IMR-90 (cell line): ENCODE data around the gene DIP2C. TPM values are rescaled to one million over a fixed set of nuclear protein-coding genes. Genes with fewer than 3 reads are reported as not detected.

Source experiments
- ATAC-seq: fragments of 200-7000 bp; cut with Tn5 transposase; 2 replicates; pipeline ENCODE4 v1.9.1; 2020; ENCODE audit warnings: low read depth, mild to moderate bottlenecking, moderate library complexity
- BruUV-seq: library from RNA; stranded (reverse); fragments of 400-500 nt; replicated peaks from 2 replicates; lab custom pipeline; 2021; lab: Mats Ljungman, UMichigan
- CTCF ChIA-PET: fragments of 300-600 bp; formaldehyde crosslinking; extraction: SDS; loops from one replicate; lab custom pipeline; 2021; ENCODE audit warnings: antibody characterized with exemption; lab: Yijun Ruan, JAX
- POLR2A ChIA-PET: fragments of 300-600 bp; sonication (Branson Sonifier 250); formaldehyde crosslinking; loops from one replicate; lab custom pipeline; 2022; ENCODE audit warnings: antibody characterized with exemption; ENCODE audit not compliant: unreplicated experiment; lab: Charles Lee
- DNase-seq: peaks from one replicate; pipeline ENCODE4 v3.0.0; 2013
- H2AFZ ChIP-seq: replicated peaks from 2 replicates; pipeline ENCODE3; 2013; ENCODE audit warnings: low read length, mild to moderate bottlenecking; ENCODE audit not compliant: poor library complexity
- H2AK5ac ChIP-seq: 2 replicates; pipeline ENCODE4 v1.6.1; 2013; ENCODE audit warnings: low read depth, low read length, inconsistent platforms
- H2AK9ac ChIP-seq: replicated peaks from 2 replicates; pipeline ENCODE3; 2013; ENCODE audit warnings: mild to moderate bottlenecking, low read depth, low read length, moderate library complexity; ENCODE audit not compliant: poor library complexity
- H2BK120ac ChIP-seq: 2 replicates; pipeline ENCODE4 v1.6.1; 2013; ENCODE audit warnings: low read depth, low read length, inconsistent platforms
- H2BK15ac ChIP-seq: 3 replicates; pipeline ENCODE4 v1.6.1; 2013; ENCODE audit warnings: low read depth, low read length, inconsistent platforms
- H2BK20ac ChIP-seq: 2 replicates; pipeline ENCODE4 v1.6.1; 2013; ENCODE audit warnings: low read depth, mild to moderate bottlenecking, inconsistent platforms, low read length, moderate library complexity
- H2BK5ac ChIP-seq: 2 replicates; pipeline ENCODE4 v1.6.1; 2013; ENCODE audit warnings: mild to moderate bottlenecking, low read depth, low read length, inconsistent platforms; ENCODE audit not compliant: poor library complexity, severe bottlenecking
- H3K14ac ChIP-seq: replicated peaks from 2 replicates; pipeline ENCODE4 v1.6.1; 2013; ENCODE audit warnings: low read depth, low read length, inconsistent platforms
- H3K18ac ChIP-seq: 2 replicates; pipeline ENCODE4 v1.6.1; 2013; ENCODE audit warnings: low read depth, low read length, control low read depth
- H3K23ac ChIP-seq: 2 replicates; pipeline ENCODE4 v1.6.1; 2013; ENCODE audit warnings: low read depth, low read length, inconsistent platforms
- H3K27ac ChIP-seq: 2 replicates; pipeline ENCODE4 v1.5.1; 2013; ENCODE audit warnings: mild to moderate bottlenecking, control low read depth, low read length; ENCODE audit not compliant: insufficient read depth
- H3K27me3 ChIP-seq: 2 replicates; pipeline ENCODE4 v1.6.1; 2013; ENCODE audit warnings: low read length; ENCODE audit not compliant: control insufficient read depth, insufficient read depth
- H3K36me3 ChIP-seq: 2 replicates; pipeline ENCODE4 v1.6.1; 2013; ENCODE audit warnings: low read length, mixed read lengths; ENCODE audit not compliant: control insufficient read depth, insufficient read depth
- H3K4ac ChIP-seq: 2 replicates; pipeline ENCODE4 v1.6.1; 2013; ENCODE audit warnings: low read depth, low read length, inconsistent platforms
- H3K4me1 ChIP-seq: 2 replicates; pipeline ENCODE4 v1.6.1; 2013; ENCODE audit warnings: low read length, mixed read lengths; ENCODE audit not compliant: control insufficient read depth, insufficient read depth
- H3K4me2 ChIP-seq: 2 replicates; pipeline ENCODE4 v1.6.1; 2013; ENCODE audit warnings: low read depth, mild to moderate bottlenecking, control low read depth, low read length, moderate library complexity
- H3K4me3 ChIP-seq: 2 replicates; pipeline ENCODE4 v1.5.1; 2013; ENCODE audit warnings: low read depth, mild to moderate bottlenecking, control low read depth, low read length, moderate library complexity; ENCODE audit not compliant: insufficient read depth
- H3K56ac ChIP-seq: 2 replicates; pipeline ENCODE4 v1.6.1; 2013; ENCODE audit warnings: low read length, inconsistent platforms; ENCODE audit not compliant: insufficient read depth; ENCODE audit errors: extremely low read depth
- H3K79me1 ChIP-seq, 2 experiments: 2 replicates each; pipeline ENCODE4 v1.6.1; 2013; ENCODE audit warnings: low read length in 2 of 2, inconsistent platforms in 1 of 2, low read depth in 1 of 2
- H3K9ac ChIP-seq: 2 replicates; pipeline ENCODE4 v1.6.1; 2013; ENCODE audit warnings: low read depth, low read length, control low read depth
- H3K9me1 ChIP-seq: 2 replicates; pipeline ENCODE4 v1.6.1; 2013; ENCODE audit warnings: low read length, inconsistent platforms; ENCODE audit not compliant: insufficient read depth
- H3K9me3 ChIP-seq: 2 replicates; pipeline ENCODE4 v1.6.1; 2013; ENCODE audit warnings: low read length; ENCODE audit not compliant: control insufficient read depth, insufficient read depth
- H4K20me1 ChIP-seq: 2 replicates; pipeline ENCODE4 v1.6.1; 2013; ENCODE audit warnings: low read length, inconsistent platforms; ENCODE audit not compliant: insufficient read depth
- H4K5ac ChIP-seq: 2 replicates; pipeline ENCODE4 v1.6.1; 2013; ENCODE audit warnings: mild to moderate bottlenecking, low read depth, low read length, control low read depth
- H4K8ac ChIP-seq, 2 experiments: 2 replicates each; pipeline ENCODE4 v1.6.1; 2013; ENCODE audit warnings: low read depth in 2 of 2, low read length in 2 of 2, control low read depth in 1 of 2, inconsistent platforms in 1 of 2
- H4K91ac ChIP-seq: 2 replicates; pipeline ENCODE4 v1.6.1; 2013; ENCODE audit warnings: low read depth, low read length, inconsistent platforms; ENCODE audit not compliant: insufficient read depth
- BHLHE40 ChIP-seq: fragments of 150-350 bp; IDR thresholded peaks from 2 replicates; pipeline ENCODE4 v1.6.1; 2016; ENCODE audit warnings: mild to moderate bottlenecking, low read depth, low read length
- CEBPB ChIP-seq: IDR thresholded peaks from 2 replicates; pipeline ENCODE4 v1.6.1; 2012; ENCODE audit warnings: low read depth, low read length, improper control_type of control experiment
- CHD1 ChIP-seq: IDR thresholded peaks from 2 replicates; pipeline ENCODE4 v1.6.1; 2012; ENCODE audit warnings: low read depth, low read length, improper control_type of control experiment
- FOS ChIP-seq: fragments of 150-350 bp; IDR thresholded peaks from 2 replicates; pipeline ENCODE4 v1.6.1; 2016; ENCODE audit warnings: low read depth, low read length
- MAFK ChIP-seq: IDR thresholded peaks from 2 replicates; pipeline ENCODE4 v1.6.1; 2012; ENCODE audit warnings: low read depth, low read length, improper control_type of control experiment
- MAZ ChIP-seq: IDR thresholded peaks from 2 replicates; pipeline ENCODE4 v1.6.1; 2012; ENCODE audit warnings: low read depth, mild to moderate bottlenecking, low read length, improper control_type of control experiment, moderate library complexity, borderline replicate concordance
- MXI1 ChIP-seq: IDR thresholded peaks from 2 replicates; pipeline ENCODE4 v1.6.1; 2012; ENCODE audit warnings: low read depth, mild to moderate bottlenecking, low read length, moderate library complexity, borderline replicate concordance
- NFE2L2 ChIP-seq: fragments of 150-350 bp; IDR thresholded peaks from 2 replicates; pipeline ENCODE4 v1.6.1; 2016; ENCODE audit warnings: low read depth, mild to moderate bottlenecking, low read length
- POLR2A ChIP-seq: IDR thresholded peaks from 2 replicates; pipeline ENCODE4 v1.6.1; 2012; ENCODE audit warnings: mild to moderate bottlenecking, low read depth, low read length
- RAD21 ChIP-seq: IDR thresholded peaks from 2 replicates; pipeline ENCODE4 v1.6.1; 2012; ENCODE audit warnings: low read length, improper control_type of control experiment
- RCOR1 ChIP-seq: IDR thresholded peaks from 2 replicates; pipeline ENCODE4 v1.6.1; 2012; ENCODE audit warnings: mild to moderate bottlenecking, low read length, improper control_type of control experiment; ENCODE audit not compliant: insufficient replicate concordance
- RFX5 ChIP-seq: IDR thresholded peaks from 2 replicates; pipeline ENCODE4 v1.8.0; 2012; ENCODE audit warnings: low read depth, mild to moderate bottlenecking, low read length, moderate library complexity
- SMC3 ChIP-seq: fragments of 150-350 bp; IDR thresholded peaks from 2 replicates; pipeline ENCODE4 v1.6.1; 2016; ENCODE audit warnings: low read depth, mild to moderate bottlenecking, antibody characterized with exemption, low read length, moderate library complexity
- WGBS, 2 experiments: methylation state at CpG; one replicate each; pipeline versions ENCODE4 v1.1.5 to v1.1.7; 2013; ENCODE audit warnings: missing lambda C conversion rate in 2 of 2; ENCODE audit not compliant: insufficient read length in 1 of 2; ENCODE audit errors: extremely low coverage in 2 of 2; 5-methylcytosine and 5-hydroxymethylcytosine counted together
- dilution Hi-C: fragments of 300-500 bp; cut with HindIII; formaldehyde crosslinking; loops from one replicate; pipeline ENCODE4 v1.14.3; 2018; ENCODE audit warnings: low sequenced_read_pairs; ENCODE audit not compliant: unreplicated experiment
- in situ Hi-C: fragments of 300-500 bp; cut with MboI; formaldehyde crosslinking; loops from 3 replicates; pipeline ENCODE4 v1.14.3; 2019; ENCODE audit warnings: low sequenced_read_pairs, inconsistent platforms, mixed read lengths
- intact Hi-C: fragments of 100-400 bp; cut with micrococcal nuclease; formaldehyde crosslinking; loops from 2 replicates; pipeline ENCODE4 v1.10.0; 2022
- polyA plus RNA-seq, 3 experiments: library from polyadenylated mRNA; depleted of rRNA; stranded (reverse); fragments of >200 nt; gene quantifications; 2 replicates each; pipeline ENCODE4 v1.2.3, GENCODE V29; 2012; ENCODE audit warnings: low replicate concordance in 1 of 3
- total RNA-seq: library from RNA; depleted of rRNA; stranded (reverse); fragments of >200 nt; gene quantifications from 2 replicates; pipeline ENCODE4 v1.2.3, GENCODE V29; 2012
- TF ChIP-seq, protein P1 (sequence below): conservative IDR thresholded peaks from 2 replicates; pipeline ENCODE4 v1.5.1; 2012; ENCODE audit warnings: mild to moderate bottlenecking, low read depth, low read length, improper control_type of control experiment
- TF ChIP-seq, protein P2 (sequence below): fragments of 150-350 bp; IDR thresholded peaks from 2 replicates; pipeline ENCODE4 v1.6.1; 2016; ENCODE audit warnings: low read depth, mild to moderate bottlenecking, low read length, moderate library complexity, borderline replicate concordance
- TF ChIP-seq, protein P3 (sequence below): fragments of 150-350 bp; IDR thresholded peaks from 2 replicates; pipeline ENCODE4 v1.6.1; 2017; ENCODE audit warnings: mild to moderate bottlenecking, antibody characterized with exemption, low read length, low read depth

Gene DIP2C
- total and polyA plus RNA-seq, 2 of the 4 experiments (the other 2 are of a cell fraction), result 8.6 to 17.3 TPM

DNA sequence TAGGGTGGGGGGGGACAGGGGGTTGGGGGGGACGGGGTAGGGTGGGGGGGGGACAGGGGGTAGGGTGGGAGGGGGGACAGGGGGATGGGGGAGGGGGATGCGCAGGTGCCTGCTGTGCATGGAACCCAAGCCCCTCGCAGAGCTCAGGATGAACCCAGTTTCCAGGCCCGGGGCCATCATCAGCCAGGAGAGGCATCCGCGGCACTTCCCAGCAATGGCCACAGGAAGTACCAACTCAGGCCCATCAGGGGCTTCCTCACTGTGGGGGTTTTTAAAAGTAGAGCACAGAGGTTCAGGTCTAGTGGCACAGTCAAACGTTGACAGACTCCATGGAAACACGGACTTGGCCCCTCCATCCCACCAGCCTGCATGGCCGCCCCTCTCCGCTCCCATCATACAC, 172.7 kb downstream of the DIP2C start:
- WGBS, 2 experiments, result 93% methylated on average over 3 of the region's 10 CpGs; no CpG with 5 or more reads in 1 of the 2 experiments
- Histone ChIP-seq H2BK15ac (no peak overlapping the region), H3K4ac (no peak overlapping the region), H4K5ac (no peak overlapping the region), H3K4me1 (peaks cover 3% of the 10 kb centered on the region), H3K4me2 (no peak overlapping the region), H2AK5ac (no peak overlapping the region), H3K14ac (no peak overlapping the region), H3K9ac (no peak overlapping the region), H3K79me1 (peaks cover 25 to 90% of the 10 kb centered on the region in 2 experiments), H4K91ac (no peak overlapping the region), H3K56ac (no peak overlapping the region), H3K18ac (no peak overlapping the region), H2BK120ac (no peak overlapping the region), H4K8ac (no peak overlapping the region), H3K27me3 (no peaks in the 10 kb centered on the region), H3K9me1 (peaks cover 26% of the 10 kb centered on the region), H3K23ac (no peak overlapping the region), H3K4me3 (no peak overlapping the region), H3K9me3 (no peaks in the 10 kb centered on the region), H2BK20ac (no peak overlapping the region), H4K20me1 (peaks cover 73% of the 10 kb centered on the region), H2AK9ac (no peak overlapping the region), H2BK5ac (no peak overlapping the region), H2AFZ (no peak overlapping the region), H3K36me3 (peaks cover 7% of the 10 kb centered on the region), H3K27ac (no peak overlapping the region)
- ChIA-PET CTCF (no interaction called here), POLR2A (no interaction called here)
- in situ Hi-C loops, result loop anchor here (25.0 kb wide), 1 partner anchor 171 kb away; the partner anchor contains the start of gene DIP2C
- no TSS peak for BruUV-seq
- DNase-seq (no peak), ATAC-seq (no peak)
- intact Hi-C loops, result no loop called here
- dilution Hi-C loops, result no loop called here
- TF ChIP-seq, protein P1, sequence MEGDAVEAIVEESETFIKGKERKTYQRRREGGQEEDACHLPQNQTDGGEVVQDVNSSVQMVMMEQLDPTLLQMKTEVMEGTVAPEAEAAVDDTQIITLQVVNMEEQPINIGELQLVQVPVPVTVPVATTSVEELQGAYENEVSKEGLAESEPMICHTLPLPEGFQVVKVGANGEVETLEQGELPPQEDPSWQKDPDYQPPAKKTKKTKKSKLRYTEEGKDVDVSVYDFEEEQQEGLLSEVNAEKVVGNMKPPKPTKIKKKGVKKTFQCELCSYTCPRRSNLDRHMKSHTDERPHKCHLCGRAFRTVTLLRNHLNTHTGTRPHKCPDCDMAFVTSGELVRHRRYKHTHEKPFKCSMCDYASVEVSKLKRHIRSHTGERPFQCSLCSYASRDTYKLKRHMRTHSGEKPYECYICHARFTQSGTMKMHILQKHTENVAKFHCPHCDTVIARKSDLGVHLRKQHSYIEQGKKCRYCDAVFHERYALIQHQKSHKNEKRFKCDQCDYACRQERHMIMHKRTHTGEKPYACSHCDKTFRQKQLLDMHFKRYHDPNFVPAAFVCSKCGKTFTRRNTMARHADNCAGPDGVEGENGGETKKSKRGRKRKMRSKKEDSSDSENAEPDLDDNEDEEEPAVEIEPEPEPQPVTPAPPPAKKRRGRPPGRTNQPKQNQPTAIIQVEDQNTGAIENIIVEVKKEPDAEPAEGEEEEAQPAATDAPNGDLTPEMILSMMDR, result no peak
- TF ChIP-seq, protein P2, sequence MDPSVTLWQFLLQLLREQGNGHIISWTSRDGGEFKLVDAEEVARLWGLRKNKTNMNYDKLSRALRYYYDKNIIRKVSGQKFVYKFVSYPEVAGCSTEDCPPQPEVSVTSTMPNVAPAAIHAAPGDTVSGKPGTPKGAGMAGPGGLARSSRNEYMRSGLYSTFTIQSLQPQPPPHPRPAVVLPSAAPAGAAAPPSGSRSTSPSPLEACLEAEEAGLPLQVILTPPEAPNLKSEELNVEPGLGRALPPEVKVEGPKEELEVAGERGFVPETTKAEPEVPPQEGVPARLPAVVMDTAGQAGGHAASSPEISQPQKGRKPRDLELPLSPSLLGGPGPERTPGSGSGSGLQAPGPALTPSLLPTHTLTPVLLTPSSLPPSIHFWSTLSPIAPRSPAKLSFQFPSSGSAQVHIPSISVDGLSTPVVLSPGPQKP, result no peak
- TF ChIP-seq CEBPB, result no peak
- TF ChIP-seq MAZ, result no peak
- no peak for TF ChIP-seq MAFK
- TF ChIP-seq SMC3, result no peak
- TF ChIP-seq NFE2L2, result no peak
- TF ChIP-seq MXI1, result no peak
- TF ChIP-seq, protein P3, sequence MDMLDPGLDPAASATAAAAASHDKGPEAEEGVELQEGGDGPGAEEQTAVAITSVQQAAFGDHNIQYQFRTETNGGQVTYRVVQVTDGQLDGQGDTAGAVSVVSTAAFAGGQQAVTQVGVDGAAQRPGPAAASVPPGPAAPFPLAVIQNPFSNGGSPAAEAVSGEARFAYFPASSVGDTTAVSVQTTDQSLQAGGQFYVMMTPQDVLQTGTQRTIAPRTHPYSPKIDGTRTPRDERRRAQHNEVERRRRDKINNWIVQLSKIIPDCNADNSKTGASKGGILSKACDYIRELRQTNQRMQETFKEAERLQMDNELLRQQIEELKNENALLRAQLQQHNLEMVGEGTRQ, result no peak
- no peak for TF ChIP-seq RCOR1
- TF ChIP-seq POLR2A, result no peak
- TF ChIP-seq RFX5, result no peak
- no peak for TF ChIP-seq FOS
- no peak for TF ChIP-seq BHLHE40
- no peak for TF ChIP-seq RAD21
- no peak for TF ChIP-seq CHD1
